NCI-H748 (cell line): Measurements from ENCODE around the gene PXDC1.
"Not testable (repeated sequence)": the region's sequence is repeated elsewhere in the genome, so short reads cannot be mapped to it uniquely, and the experiment has no call there.

Experiments
- DNase-seq: peaks from one replicate; lab custom pipeline; 2025; ENCODE audit not compliant: unreplicated experiment; lab: John Stamatoyannopoulos, UW

Gene PXDC1

DNA sequence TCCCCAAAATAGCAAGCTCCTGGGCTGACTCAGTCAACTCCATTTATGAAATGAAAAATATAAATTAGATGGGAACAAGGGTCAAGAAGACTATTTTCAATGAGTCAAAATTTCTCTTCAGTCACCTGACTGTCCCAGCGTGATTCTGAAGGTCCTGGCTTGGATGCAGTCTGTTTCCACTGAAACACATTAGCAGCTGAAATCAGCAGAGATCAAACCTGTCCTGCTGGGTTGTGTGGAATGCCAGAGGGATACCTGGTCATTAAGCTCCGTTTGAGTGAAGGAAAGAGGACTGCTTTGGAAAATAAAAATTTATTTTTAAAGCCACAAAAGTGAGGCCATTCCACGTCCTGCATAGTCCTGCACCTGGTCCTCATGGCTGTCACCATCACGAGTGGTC, 37.4 kb downstream of the PXDC1 start:
- DNase-seq: no peak

DNA sequence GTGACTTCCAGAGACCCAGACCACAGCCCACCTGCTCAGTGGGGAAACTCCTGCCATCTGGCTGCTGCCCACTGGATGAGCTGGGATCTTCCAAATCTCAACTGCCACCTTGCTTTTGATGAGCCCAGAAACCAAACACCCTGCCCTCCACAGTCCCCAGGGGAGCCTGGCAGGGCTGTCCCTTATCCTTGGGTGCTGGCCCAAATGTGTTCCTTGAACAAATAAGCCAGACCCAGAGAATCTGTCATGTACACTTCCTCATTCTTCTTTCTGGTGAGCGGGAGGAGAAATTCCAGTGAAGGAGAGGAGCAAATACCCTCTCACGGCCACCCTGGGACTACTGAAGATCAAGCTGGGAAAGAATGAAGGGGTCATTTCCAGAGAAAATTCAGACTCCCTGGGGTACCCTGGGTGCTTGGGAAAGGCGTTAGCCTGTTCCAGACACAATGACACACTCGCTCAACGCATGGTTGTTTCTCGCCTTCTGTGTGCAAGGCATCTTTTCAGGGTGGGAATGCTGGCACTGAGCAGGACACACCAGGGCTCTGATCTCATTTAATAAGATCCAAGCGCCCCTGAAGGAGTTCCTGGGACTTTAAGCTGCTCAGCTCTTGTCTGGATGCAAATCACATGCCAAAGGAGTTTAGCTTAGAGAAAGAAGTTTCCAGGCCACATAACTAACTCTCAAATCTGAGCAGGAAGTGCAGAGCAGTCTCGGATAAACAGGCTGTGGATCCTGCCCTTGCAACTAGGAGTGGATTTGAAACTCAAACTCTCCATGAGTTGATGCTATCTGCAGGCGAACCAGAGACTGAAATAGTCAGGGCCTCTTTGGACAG, 38.5 kb downstream of the PXDC1 start:
- DNase-seq: no peak

DNA sequence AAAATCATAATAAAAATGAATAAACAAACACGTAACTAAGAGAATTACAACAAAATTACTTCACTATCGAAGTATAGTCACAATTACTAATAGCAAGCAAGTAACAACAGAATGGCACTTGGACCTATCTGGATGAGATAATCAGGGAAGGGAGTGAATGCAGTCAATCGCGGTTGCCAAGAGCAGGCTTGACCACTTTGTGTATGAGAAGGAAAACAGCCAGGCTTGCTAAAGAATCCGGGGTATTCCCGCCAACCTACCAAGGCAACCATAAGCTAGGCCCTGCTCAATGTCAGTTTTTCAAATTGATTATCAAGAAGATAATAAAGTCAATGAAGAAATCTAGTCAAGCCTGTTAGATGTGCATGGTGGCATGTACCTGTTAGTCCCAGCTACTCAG, 39.7 kb downstream of the PXDC1 start:
- no peak for DNase-seq

GRCh38 chr6:3710403-3710802, 41.1 kb downstream of the PXDC1 start:
- DNase-seq: no peak

DNA sequence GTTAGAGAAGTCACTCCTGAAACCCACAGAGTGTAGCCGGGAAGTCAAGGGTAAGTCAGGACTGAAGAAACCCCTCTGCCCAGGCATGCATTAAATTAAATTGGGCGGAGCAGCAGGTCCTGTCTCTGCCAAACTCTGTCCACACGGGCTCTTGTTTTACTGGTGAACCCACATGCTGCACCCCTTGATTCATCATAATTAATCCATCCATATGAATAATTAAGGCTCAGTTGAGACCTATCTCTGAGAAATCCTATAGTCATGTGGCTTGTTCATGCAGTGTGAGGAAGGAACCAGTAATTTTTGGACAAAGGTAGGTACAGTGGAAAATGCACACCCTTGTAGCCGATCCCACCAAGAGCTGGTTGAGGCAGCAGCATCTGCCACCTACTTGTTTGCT, 43.0 kb downstream of the PXDC1 start:
- no peak for DNase-seq

DNA sequence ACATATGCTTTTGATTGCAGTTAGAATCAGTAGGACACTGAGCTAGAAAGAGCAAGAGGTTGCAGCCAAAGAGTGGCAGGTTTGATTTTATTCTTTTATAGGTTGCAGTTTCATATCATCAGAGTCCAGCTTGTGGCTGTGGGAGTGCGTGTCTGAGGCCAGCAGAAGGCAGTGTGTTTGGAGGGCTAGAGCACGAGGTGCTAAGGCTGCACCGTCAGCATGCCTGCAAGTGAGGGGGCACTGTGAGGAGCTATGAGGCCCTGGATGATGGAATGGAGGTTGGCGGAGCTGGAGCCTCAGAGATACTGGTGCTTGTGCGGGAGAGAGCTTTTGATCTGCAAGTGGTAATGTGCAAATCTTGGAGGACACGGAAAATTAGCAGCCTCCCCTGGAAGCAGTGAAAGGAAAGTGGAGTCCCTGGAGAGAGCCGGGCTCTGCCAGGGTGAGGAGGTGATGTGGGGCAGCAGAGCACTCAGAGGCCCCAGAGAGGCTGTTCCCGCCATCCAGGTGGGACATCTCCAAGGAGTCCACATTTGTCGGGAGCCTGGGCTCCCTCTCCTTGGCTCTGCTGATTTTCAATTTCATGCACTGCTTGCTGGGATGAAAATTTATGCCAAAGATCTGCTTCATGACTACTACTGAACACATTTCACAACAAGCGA, 43.6 kb downstream of the PXDC1 start:
- no peak for DNase-seq

GRCh38 chr6:3707024-3707423, 44.5 kb downstream of the PXDC1 start:
- DNase-seq: no peak

GRCh38 chr6:3706547-3706946, 45.0 kb downstream of the PXDC1 start:
- DNase-seq: no peak

- no peak for DNase-seq
Measured at GRCh38 chr6:3701631-3702030, 49.9 kb downstream of the PXDC1 start.

GRCh38 chr6:3699231-3699630, 52.3 kb downstream of the PXDC1 start:
- DNase-seq: no peak

GRCh38 chr6:3698021-3698420, 53.5 kb downstream of the PXDC1 start:
- no peak for DNase-seq

DNA sequence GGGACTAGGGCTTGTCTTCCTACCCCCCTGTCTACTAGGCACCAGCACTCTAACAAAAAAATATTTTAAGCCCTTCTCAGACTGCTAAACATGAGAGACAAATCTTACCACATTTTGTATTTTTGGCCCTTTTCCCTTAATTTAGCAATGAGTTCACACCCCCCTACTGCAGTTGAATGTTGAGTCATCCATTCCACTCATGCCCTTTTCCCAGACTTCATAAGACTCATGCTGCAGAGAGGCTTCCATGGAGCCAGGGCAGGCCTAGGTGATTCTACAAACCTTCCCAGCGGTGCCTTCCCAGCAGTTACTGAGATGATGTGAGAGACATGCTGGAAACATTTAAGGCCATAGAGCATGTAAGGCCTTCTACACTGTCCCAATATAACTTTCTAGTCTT, 53.9 kb downstream of the PXDC1 start:
- no peak for DNase-seq

- no peak for DNase-seq
Measured at GRCh38 chr6:3696525-3697088, 54.9 kb downstream of the PXDC1 start.

- DNase-seq: no peak
Measured at GRCh38 chr6:3695065-3695817, 56.3 kb downstream of the PXDC1 start.

DNA sequence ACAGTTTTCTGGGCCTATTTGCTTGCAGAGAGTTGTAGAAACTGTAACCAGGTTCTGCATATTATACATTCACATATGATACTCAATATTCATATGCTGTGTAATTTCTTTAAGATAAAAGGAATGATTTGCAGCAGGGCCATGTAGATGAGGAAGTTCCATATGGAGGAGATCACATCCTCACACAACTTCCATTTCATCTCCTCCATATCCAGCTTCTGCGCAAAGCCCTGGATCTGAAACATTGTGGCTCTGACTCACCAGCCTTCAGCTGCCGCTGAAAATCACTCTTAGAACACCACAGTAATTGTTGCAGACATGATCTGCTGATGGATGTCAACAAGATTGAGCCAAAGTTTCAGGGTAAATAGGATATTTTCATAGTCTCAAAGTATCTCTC, 57.7 kb downstream of the PXDC1 start:
- no peak for DNase-seq

DNA sequence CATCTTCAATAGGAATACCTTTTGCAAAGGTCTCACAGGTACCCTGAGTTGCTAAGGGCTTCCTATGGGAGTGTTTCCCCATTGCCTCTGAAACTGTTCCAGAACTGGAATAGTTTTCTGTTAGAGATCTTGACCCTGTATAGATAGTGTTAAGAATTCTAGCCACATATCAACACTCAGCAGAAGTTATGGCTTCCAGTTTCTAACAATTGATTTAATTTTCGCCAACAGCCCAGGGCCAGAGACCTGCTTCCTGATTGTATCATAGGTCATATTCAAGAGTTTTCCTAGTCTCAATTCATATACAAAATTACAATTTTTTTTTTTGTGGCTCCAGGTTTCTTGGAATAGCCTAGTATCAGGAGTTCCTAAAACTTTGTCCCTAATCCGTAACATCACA, 61.0 kb downstream of the PXDC1 start:
- DNase-seq: no peak

DNA sequence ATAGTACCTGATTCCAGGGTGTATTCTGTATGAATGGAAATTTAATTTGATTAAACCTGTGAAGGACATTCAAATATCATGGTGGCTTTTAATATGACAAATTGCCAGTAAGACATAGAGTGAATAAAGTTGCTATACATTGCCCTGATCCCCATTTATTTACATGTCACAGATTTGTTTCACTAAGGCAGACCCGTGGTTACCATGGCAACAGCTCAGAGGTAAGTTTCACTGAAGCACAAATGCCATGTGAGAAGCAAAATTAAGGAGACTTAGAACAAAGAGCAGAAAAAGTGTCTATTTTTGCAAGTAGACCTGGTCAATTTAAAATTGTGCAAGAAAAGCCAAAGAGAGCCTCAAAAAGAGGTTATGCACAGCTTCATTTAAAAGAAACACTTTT, 63.7 kb downstream of the PXDC1 start:
- peak; percentile 71 for DNase-seq

GRCh38 chr6:3683331-3683730, 68.2 kb downstream of the PXDC1 start:
- no peak for DNase-seq

GRCh38 chr6:3678946-3679345, 72.6 kb downstream of the PXDC1 start:
- no peak for DNase-seq

GRCh38 chr6:3677751-3678150, 73.8 kb downstream of the PXDC1 start:
- not testable (repeated sequence) for DNase-seq

GRCh38 chr6:3677351-3677750, 74.2 kb downstream of the PXDC1 start:
- not testable (repeated sequence) for DNase-seq
